Measurements from ENCODE around the gene CREB5. TPM values are rescaled to one million over a fixed set of nuclear protein-coding genes. Genes with fewer than 3 reads are reported as not detected.
A peak's percentile ranks its signal among the peaks of the same experiment; 100 is the strongest.

The CREB5 gene
- polyA plus RNA-seq, 1 experiment: 3.9 TPM

DNA sequence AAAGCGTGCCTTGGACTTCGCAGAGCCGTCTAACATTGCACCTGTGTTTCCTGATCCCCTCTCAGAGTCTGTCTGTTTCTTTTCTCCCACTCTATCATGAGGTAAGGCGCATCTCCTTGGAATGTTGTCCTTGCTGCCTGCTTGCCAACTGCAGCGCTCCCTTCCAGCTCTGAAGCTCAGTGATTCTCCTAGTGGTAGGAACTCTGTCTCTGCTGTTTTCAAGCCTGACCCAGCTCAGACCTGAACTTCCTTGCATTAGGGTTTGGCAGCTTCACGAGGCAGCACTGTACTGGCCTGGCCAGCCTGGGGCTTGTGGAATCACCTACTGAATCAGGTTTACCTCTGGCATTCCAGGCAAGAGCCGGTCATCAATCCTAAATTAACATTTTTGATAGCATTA is 123.9 kb downstream of the CREB5 start:
- no peaks in the 10 kb centered on the region; the same call in 1 of the 2 replicates for H3K27me3 ChIP-seq (ENCODE audit: control insufficient read depth, insufficient read depth, low read length)
- H3K36me3 ChIP-seq (ENCODE audit: control insufficient read depth, insufficient read depth, low read length): no peaks in the 10 kb centered on the region
- DNase-seq (ENCODE audit: low read depth): no peak
- CTCF ChIA-PET: interaction anchor here (1.0 to 1.6 kb wide), 3 partner anchors 9 to 653 kb away, joined by 3 to 5 read pairs (median 3); no protein-coding TSS in a partner anchor
- TF ChIP-seq, protein P1, sequence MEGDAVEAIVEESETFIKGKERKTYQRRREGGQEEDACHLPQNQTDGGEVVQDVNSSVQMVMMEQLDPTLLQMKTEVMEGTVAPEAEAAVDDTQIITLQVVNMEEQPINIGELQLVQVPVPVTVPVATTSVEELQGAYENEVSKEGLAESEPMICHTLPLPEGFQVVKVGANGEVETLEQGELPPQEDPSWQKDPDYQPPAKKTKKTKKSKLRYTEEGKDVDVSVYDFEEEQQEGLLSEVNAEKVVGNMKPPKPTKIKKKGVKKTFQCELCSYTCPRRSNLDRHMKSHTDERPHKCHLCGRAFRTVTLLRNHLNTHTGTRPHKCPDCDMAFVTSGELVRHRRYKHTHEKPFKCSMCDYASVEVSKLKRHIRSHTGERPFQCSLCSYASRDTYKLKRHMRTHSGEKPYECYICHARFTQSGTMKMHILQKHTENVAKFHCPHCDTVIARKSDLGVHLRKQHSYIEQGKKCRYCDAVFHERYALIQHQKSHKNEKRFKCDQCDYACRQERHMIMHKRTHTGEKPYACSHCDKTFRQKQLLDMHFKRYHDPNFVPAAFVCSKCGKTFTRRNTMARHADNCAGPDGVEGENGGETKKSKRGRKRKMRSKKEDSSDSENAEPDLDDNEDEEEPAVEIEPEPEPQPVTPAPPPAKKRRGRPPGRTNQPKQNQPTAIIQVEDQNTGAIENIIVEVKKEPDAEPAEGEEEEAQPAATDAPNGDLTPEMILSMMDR (IDR thresholded peaks at IDR 0.05; ENCODE audit: insufficient read depth, low read depth, low read length): peak; percentile 45
- POLR2A ChIA-PET: interaction anchor here (0.6 kb wide), 1 partner anchor 356 kb away, joined by 4 read pairs; no protein-coding TSS in a partner anchor
- H3K4me3 ChIP-seq (ENCODE audit: low read depth, low read length): no peak overlapping the region

DNA sequence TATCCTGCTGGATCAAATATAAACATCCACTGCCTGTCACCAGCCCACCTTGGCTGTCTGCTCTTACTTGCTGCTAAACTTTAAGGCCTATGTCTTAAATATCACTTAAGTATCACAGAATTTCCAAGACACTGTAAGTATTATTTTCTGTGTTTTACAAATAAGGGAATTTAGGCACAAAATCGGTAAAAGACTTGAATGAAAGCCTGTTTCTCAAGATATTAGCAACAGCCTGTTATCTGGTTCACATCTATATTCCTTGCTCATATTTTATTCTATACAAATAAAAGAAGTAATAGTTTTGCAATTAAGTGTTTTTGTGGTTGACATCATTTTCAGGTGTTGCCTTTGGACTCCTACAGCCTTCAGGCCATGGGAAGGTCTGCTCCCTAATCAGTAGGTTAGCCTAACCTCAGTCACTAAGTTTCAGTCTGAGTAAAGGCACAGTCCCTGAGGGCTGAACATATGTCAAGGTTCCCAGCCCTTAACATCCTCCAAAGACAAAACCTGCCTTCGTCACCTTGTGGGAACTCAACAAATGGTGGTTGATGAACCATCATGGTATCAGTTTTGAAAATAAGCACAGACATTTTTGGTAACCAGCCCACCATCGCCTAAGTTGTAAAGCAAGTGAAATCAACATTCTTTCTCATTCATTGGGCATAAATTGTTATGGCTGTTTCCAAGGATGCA is 127.1 kb downstream of the CREB5 start:
- H3K36me3 ChIP-seq (ENCODE audit: control insufficient read depth, insufficient read depth, low read length): no peaks in the 10 kb centered on the region
- H3K27me3 ChIP-seq (ENCODE audit: control insufficient read depth, insufficient read depth, low read length): no peaks in the 10 kb centered on the region; the same call in 1 of the 2 replicates
- TF ChIP-seq, protein P1 (IDR thresholded peaks at IDR 0.05; ENCODE audit: insufficient read depth, low read depth, low read length): no peak
- no peak for DNase-seq (ENCODE audit: low read depth)
- ChIA-PET CTCF (no interaction called here), POLR2A (no interaction called here)
- H3K4me3 ChIP-seq (ENCODE audit: low read depth, low read length): no peak overlapping the region

DNA sequence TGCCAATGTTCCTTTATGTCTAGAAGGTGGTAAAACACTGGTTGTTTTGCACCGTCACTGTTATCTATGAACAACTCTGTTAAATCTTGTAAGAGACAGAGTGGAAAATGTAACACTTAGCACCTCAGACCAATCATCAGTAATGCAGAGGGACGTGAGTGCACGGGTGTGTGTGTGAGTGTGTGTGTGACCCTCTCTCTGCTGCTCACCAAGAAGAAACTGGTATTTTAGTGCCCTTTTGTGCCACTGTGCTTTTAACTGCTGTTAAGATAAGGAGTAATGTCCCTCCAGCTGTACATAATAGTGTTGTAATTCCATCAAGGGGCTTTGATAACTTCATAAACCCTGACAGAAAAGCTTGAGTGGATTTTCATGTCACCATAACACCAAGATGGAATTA is 130.1 kb downstream of the CREB5 start:
- ChIA-PET CTCF (no interaction called here), POLR2A (no interaction called here)
- TF ChIP-seq, protein P1 (IDR thresholded peaks at IDR 0.05; ENCODE audit: insufficient read depth, low read depth, low read length): no peak
- DNase-seq (ENCODE audit: low read depth): no peak
- Histone ChIP-seq H3K4me3 (ENCODE audit: low read depth, low read length) (no peak overlapping the region), H3K36me3 (ENCODE audit: control insufficient read depth, insufficient read depth, low read length) (no peaks in the 10 kb centered on the region), H3K27me3 (ENCODE audit: control insufficient read depth, insufficient read depth, low read length) (no peaks in the 10 kb centered on the region; the same call in 1 of the 2 replicates)

DNA sequence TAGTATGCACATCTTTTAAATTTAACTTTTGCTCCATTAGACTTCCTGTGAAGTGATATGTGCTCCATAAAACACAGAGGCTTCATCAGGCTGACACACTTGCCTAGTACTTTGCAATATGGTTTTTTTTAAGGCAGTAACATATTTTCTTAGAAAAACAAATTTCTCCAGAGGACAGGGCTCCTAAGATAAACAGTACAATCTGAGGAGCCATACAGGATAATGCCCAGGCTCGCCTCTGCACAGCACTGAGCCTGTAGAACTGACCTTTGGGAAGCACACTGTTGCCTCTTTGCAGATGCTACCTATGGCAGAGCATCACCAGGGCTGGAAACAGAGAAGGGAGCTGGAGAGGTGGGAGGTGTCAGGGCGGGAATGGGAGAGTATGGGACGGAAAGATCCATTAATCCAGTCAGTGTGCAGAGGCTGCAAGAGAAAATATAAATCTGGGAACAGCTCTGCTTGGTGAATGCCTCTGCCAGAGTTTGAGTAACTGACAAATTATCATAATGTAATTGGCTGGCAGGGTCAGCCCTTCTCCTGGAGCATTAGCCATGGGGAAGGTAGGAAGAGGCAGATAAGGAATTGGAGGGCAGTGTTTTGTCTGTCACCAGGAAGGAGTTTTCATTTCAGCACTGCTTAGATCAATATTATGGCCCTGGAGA is 132.3 kb downstream of the CREB5 start:
- ChIA-PET POLR2A (no interaction called here), CTCF (no interaction called here)
- Histone ChIP-seq H3K27me3 (ENCODE audit: control insufficient read depth, insufficient read depth, low read length) (no peaks in the 10 kb centered on the region; the same call in 1 of the 2 replicates), H3K4me3 (ENCODE audit: low read depth, low read length) (no peak overlapping the region), H3K36me3 (ENCODE audit: control insufficient read depth, insufficient read depth, low read length) (no peaks in the 10 kb centered on the region)
- TF ChIP-seq, protein P1 (IDR thresholded peaks at IDR 0.05; ENCODE audit: insufficient read depth, low read depth, low read length): no peak
- DNase-seq (ENCODE audit: low read depth): no peak

DNA sequence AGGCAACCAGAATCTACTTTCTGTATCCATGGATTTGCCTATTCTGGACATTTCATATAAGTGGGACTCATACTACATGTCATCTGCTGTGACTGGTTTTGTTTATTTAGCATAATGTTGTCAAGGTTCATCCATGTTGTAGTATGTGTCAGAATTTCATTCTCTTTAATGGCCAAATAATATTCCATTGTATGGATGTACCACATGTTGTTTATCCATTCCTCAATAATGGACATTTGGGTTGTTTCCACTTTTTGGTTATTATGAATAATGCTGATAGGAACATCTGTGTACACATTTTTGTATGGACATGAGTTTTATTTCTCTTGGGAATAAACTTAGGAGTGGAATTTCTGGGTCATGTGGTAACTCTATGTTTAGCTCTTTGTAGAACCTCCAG is 133.7 kb downstream of the CREB5 start:
- DNase-seq (ENCODE audit: low read depth): no peak
- TF ChIP-seq, protein P1 (IDR thresholded peaks at IDR 0.05; ENCODE audit: insufficient read depth, low read depth, low read length): no peak
- CTCF ChIA-PET: no interaction called here
- Histone ChIP-seq H3K4me3 (ENCODE audit: low read depth, low read length) (no peak overlapping the region), H3K27me3 (ENCODE audit: control insufficient read depth, insufficient read depth, low read length) (peaks cover 1% of the 10 kb centered on the region; the same call in 1 of the 2 replicates), H3K36me3 (ENCODE audit: control insufficient read depth, insufficient read depth, low read length) (no peaks in the 10 kb centered on the region)
- POLR2A ChIA-PET: no interaction called here

Data from BJ (cell line).